OCI-LY3 (cell line): ENCODE results near the gene RAPGEF2.
"Not testable (repeated sequence)": the region's sequence is repeated elsewhere in the genome, so short reads cannot be mapped to it uniquely, and the experiment has no call there.

Experiments
- H2AFZ ChIP-seq: fragments of 200-600, 300-600 bp; shearing (Covaris generic); 2 replicates; pipeline ENCODE4 v1.6.0; 2014; ENCODE audit warnings: antibody characterized with exemption, low read depth, low read length
- H3K27ac ChIP-seq: fragments of 200-600, 300-600 bp; sonication (generic); 2 replicates; pipeline ENCODE4 v1.5.1; 2014; ENCODE audit warnings: mild to moderate bottlenecking, low read length, moderate library complexity, mixed read lengths
- H3K27me3 ChIP-seq: fragments of 200-600, 300-600 bp; sonication (generic); 2 replicates; pipeline ENCODE4 v1.6.1; 2014; ENCODE audit warnings: low read depth, low read length, mixed read lengths
- H3K36me3 ChIP-seq: fragments of 200-600, 300-600 bp; sonication (generic); replicated peaks from 2 replicates; pipeline ENCODE3; 2014; ENCODE audit warnings: low read depth, low read length, mixed read lengths
- H3K4me1 ChIP-seq: fragments of 300-600, 200-600 bp; sonication (generic); 2 replicates; pipeline ENCODE4 v1.6.1; 2014; ENCODE audit warnings: low read length, mixed read lengths
- H3K4me2 ChIP-seq: fragments of 200-600, 300-600 bp; sonication (generic); 2 replicates; pipeline ENCODE4 v1.6.1; 2014; ENCODE audit warnings: low read length, mixed read lengths
- H3K4me3 ChIP-seq: fragments of 300-600, 200-600 bp; sonication (generic); 2 replicates; pipeline ENCODE4 v1.5.1; 2014; ENCODE audit warnings: antibody characterized with exemption, mild to moderate bottlenecking, low read length, moderate library complexity
- H3K79me2 ChIP-seq: fragments of 300-600, 200-600 bp; shearing (Covaris generic); 2 replicates; pipeline ENCODE4 v1.6.1; 2014; ENCODE audit warnings: mild to moderate bottlenecking, low read length, mixed read lengths
- H3K9ac ChIP-seq: fragments of 300-600, 200-600 bp; shearing (Covaris generic); 2 replicates; pipeline ENCODE4 v1.6.0; 2014; ENCODE audit warnings: mild to moderate bottlenecking, low read length, moderate library complexity
- H3K9me3 ChIP-seq: fragments of 200-600, 300-600 bp; shearing (Covaris generic); 2 replicates; pipeline ENCODE4 v1.6.1; 2014; ENCODE audit warnings: low read length, mixed read lengths; ENCODE audit not compliant: insufficient read depth
- H4K20me1 ChIP-seq: fragments of 200-600, 300-600 bp; sonication (generic); 2 replicates; pipeline ENCODE4 v1.6.1; 2016; ENCODE audit warnings: low read length, mixed read lengths; ENCODE audit not compliant: insufficient read depth
- CTCF ChIP-seq: fragments of 200-600, 300-600 bp; sonication (generic); IDR thresholded peaks from 2 replicates; pipeline ENCODE4 v1.5.1; 2014; ENCODE audit warnings: antibody characterized with exemption, low read length, low read depth
- EZH2phosphoT487 ChIP-seq: fragments of 200-600 bp; shearing (Covaris generic); IDR thresholded peaks from 2 replicates; pipeline ENCODE4 v1.6.1; 2018; ENCODE audit warnings: antibody characterized with exemption, mixed run types, low read depth

Gene RAPGEF2

GRCh38 chr4:159071178-159071968 lies 31.5 kb upstream of the RAPGEF2 start:
- no peaks in the 10 kb centered on the region for H3K4me1 ChIP-seq
- no peak for TF ChIP-seq CTCF
- TF ChIP-seq EZH2phosphoT487 = no peak
- H3K27me3 ChIP-seq = peaks cover 48% of the 10 kb centered on the region
- no peaks in the 10 kb centered on the region for H3K9me3 ChIP-seq
- no peak overlapping the region for H3K4me2 ChIP-seq
- H3K36me3 ChIP-seq = no peaks in the 10 kb centered on the region
- no peaks in the 10 kb centered on the region for H4K20me1 ChIP-seq
- no peaks in the 10 kb centered on the region for H3K79me2 ChIP-seq
- H3K4me3 ChIP-seq = no peak overlapping the region
- H3K9ac ChIP-seq = no peak overlapping the region
- no peak overlapping the region for H3K27ac ChIP-seq
- H2AFZ ChIP-seq = no peak overlapping the region

- no peak overlapping the region for H3K27ac ChIP-seq
- TF ChIP-seq CTCF = no peak
- TF ChIP-seq EZH2phosphoT487 = no peak
- H4K20me1 ChIP-seq = no peaks in the 10 kb centered on the region
- H3K4me2 ChIP-seq = no peak overlapping the region
- no peak overlapping the region for H3K4me3 ChIP-seq
- no peaks in the 10 kb centered on the region for H3K9me3 ChIP-seq
- no peaks in the 10 kb centered on the region for H3K36me3 ChIP-seq
- H2AFZ ChIP-seq = no peak overlapping the region
- H3K79me2 ChIP-seq = no peaks in the 10 kb centered on the region
- no peak overlapping the region for H3K9ac ChIP-seq
- H3K27me3 ChIP-seq = peaks cover 47% of the 10 kb centered on the region
- H3K4me1 ChIP-seq = peaks cover 2% of the 10 kb centered on the region
These were observed 30.7 kb upstream of the RAPGEF2 start for GRCh38 chr4:159071969-159072765.

- H3K27me3 ChIP-seq = peaks cover 52% of the 10 kb centered on the region
- H2AFZ ChIP-seq = no peak overlapping the region
- TF ChIP-seq CTCF = no peak
- TF ChIP-seq EZH2phosphoT487 = no peak
- peaks cover 16% of the 10 kb centered on the region for H3K4me1 ChIP-seq
- H4K20me1 ChIP-seq = no peaks in the 10 kb centered on the region
- no peak overlapping the region for H3K9ac ChIP-seq
- no peaks in the 10 kb centered on the region for H3K79me2 ChIP-seq
- no peak overlapping the region for H3K4me3 ChIP-seq
- H3K27ac ChIP-seq = no peak overlapping the region
- H3K36me3 ChIP-seq = no peaks in the 10 kb centered on the region
- no peak overlapping the region for H3K4me2 ChIP-seq
- no peaks in the 10 kb centered on the region for H3K9me3 ChIP-seq
These were observed 27.3 kb upstream of the RAPGEF2 start for GRCh38 chr4:159075531-159075932.

GRCh38 chr4:159077018-159077417 lies 25.9 kb upstream of the RAPGEF2 start:
- H3K9ac ChIP-seq, H2AFZ ChIP-seq, H3K79me2 ChIP-seq, H3K27ac ChIP-seq, H3K36me3 ChIP-seq, H4K20me1 ChIP-seq, H3K9me3 ChIP-seq: not testable (repeated sequence)
- H3K4me2 ChIP-seq = peak overlapping the region; percentile 58
- H3K4me3 ChIP-seq = peak overlapping the region; percentile 48; the same call in 1 of the 2 replicates
- peaks cover 16% of the 10 kb centered on the region for H3K4me1 ChIP-seq
- peaks cover 46% of the 10 kb centered on the region for H3K27me3 ChIP-seq
